Fibroblast of the aortic adventitia (primary cell): ENCODE results near the gene SNAP29. TPM values are rescaled to one million over a fixed set of nuclear protein-coding genes. Genes with fewer than 3 reads are reported as not detected.
"Not testable (repeated sequence)": the region's sequence is repeated elsewhere in the genome, so short reads cannot be mapped to it uniquely, and the experiment has no call there.

ENCODE experiments used
- DNase-seq: peaks from one replicate; pipeline ENCODE4 v3.0.0-alpha.2; 2010; ENCODE audit warnings: low read depth
- H3K4me3 ChIP-seq: 2 replicates; pipeline ENCODE4 v1.5.1; 2011; ENCODE audit warnings: low read depth, mild to moderate bottlenecking, control low read depth, low read length, moderate library complexity
- CTCF ChIP-seq: IDR thresholded peaks from 2 replicates; pipeline ENCODE4 v1.5.1; 2011; ENCODE audit warnings: mild to moderate bottlenecking, low read length, control low read depth, inconsistent platforms; ENCODE audit not compliant: insufficient read depth
- total RNA-seq: library from RNA; depleted of rRNA; stranded (reverse); fragments of >200 nt; gene quantifications from 2 replicates; pipeline ENCODE4 v1.2.3, GENCODE V29; 2012; ENCODE audit warnings: low replicate concordance

Gene SNAP29
- total RNA-seq, 1 donor = 15.5 TPM

GRCh38 chr22:20814221-20814808 lies 44.5 kb upstream of the SNAP29 start:
- no peak for DNase-seq
- H3K4me3 ChIP-seq = no peak overlapping the region
- no peak for TF ChIP-seq CTCF

GRCh38 chr22:20815477-20816050 lies 43.2 kb upstream of the SNAP29 start:
- no peak overlapping the region for H3K4me3 ChIP-seq
- no peak for TF ChIP-seq CTCF
- DNase-seq = no peak

GRCh38 chr22:20816559-20816958 lies 42.2 kb upstream of the SNAP29 start:
- no peak overlapping the region for H3K4me3 ChIP-seq
- TF ChIP-seq CTCF = no peak
- no peak for DNase-seq

DNA sequence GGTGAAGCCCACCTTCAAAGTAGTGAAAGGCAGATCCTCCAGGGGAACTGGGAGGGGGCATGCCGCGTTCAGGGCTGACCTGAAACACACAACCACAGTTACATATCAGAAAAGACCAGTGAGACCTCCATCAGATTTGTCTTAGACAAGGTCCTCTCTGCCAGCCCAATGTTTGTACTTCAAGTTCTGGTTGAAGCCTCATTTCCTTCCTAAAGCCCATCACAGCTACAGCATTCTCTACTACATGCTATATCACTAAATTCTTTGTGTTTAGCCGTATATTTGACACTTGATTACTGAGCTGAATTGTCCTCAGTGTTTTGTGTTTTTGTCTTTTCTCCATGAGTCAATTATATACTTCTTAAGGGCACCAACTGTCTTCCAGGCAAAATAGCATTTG lies 40.3 kb upstream of the SNAP29 start:
- no peak for TF ChIP-seq CTCF
- H3K4me3 ChIP-seq = no peak overlapping the region
- DNase-seq = no peak

- no peak for TF ChIP-seq CTCF
- DNase-seq = no peak
- H3K4me3 ChIP-seq = no peak overlapping the region
Observed at GRCh38 chr22:20819471-20819870, 39.3 kb upstream of the SNAP29 start.

- DNase-seq = not testable (repeated sequence)
Observed at GRCh38 chr22:20821717-20822239, 37.0 kb upstream of the SNAP29 start.

GRCh38 chr22:20822240-20822639 lies 36.6 kb upstream of the SNAP29 start:
- H3K4me3 ChIP-seq = no peak overlapping the region
- TF ChIP-seq CTCF = no peak
- DNase-seq = no peak

More at GRCh38 chr22:20821717-20822239, 37.0 kb upstream of the SNAP29 start:
- H3K4me3 ChIP-seq = not testable (repeated sequence)
